ENCODE data around the gene RAET1E. TPM values are rescaled to one million over a fixed set of nuclear protein-coding genes. Genes with fewer than 3 reads are reported as not detected.
A peak's percentile ranks its signal among the peaks of the same experiment; 100 is the strongest.

RAET1E gene
- total and polyA plus RNA-seq, 2 experiments from 2014 or later = 8.1 to 10.4 TPM

DNA sequence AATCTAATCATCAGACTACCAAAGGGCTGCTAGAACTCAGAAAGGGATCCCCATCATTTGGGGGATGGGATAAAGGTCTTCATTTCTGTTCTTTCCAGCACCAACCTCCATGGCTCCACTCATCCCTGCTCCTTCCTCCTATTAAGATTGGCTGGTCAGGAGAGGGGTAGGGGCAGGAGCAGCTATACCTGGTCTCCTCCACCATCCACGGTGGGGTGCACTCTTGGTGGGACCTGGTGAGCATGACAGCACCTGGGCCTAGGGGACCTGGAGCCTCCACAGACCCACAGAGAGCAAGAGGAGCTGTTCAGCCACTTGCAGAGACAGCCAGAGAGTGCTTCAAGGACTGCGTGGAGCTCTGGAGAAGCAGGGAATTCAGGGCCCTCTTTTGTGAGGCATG lies 37.8 kb upstream of the RAET1E start:
- TF ChIP-seq EZH2phosphoT487 (IDR thresholded peaks at IDR 0.05; ENCODE audit: insufficient read depth, low read depth) (no peak), EZH2 (IDR thresholded peaks at IDR 0.05; ENCODE audit: insufficient read depth, poor library complexity, severe bottlenecking) (no peak)
- in situ Hi-C loops (cut with MboI) = loop anchor here (10.0 kb wide), 1 partner anchor 79 kb away; no protein-coding TSS in a partner anchor
- Histone ChIP-seq H3K79me2 (ENCODE audit: insufficient read depth) (no peaks in the 10 kb centered on the region), H3K27me3 (replicated peaks; ENCODE audit: insufficient read depth) (no peaks in the 10 kb centered on the region), H3K9me3 (ENCODE audit: low read depth) (no peaks in the 10 kb centered on the region), H2AFZ (peak overlapping the region; percentile 59), H3F3A (ENCODE audit: insufficient read depth) (peaks cover 17% of the 10 kb centered on the region), H3K4me3 (no peak overlapping the region), H4K20me1 (ENCODE audit: insufficient read depth) (no peaks in the 10 kb centered on the region), H3K27ac (no peak overlapping the region), H3K4me1 (ENCODE audit: insufficient read depth) (0 out of 2 replicates have a peak, but pooled peaks cover 5% of the 10 kb centered on the region), H3K36me3 (ENCODE audit: low read depth) (no peaks in the 10 kb centered on the region), H3K9me2 (ENCODE audit: insufficient read depth) (no peaks in the 10 kb centered on the region), H3K4me2 (ENCODE audit: unreplicated experiment) (no peak overlapping the region), H3K9ac (peak overlapping the region; percentile 14; the same call in 1 of the 2 replicates)
- DNase-seq = no peak
- WGBS, 2 experiments (ENCODE audit: low coverage in 1 of 2, low lambda C conversion rate in 2 of 2, missing lambda C conversion rate in 2 of 2) = 81 to 84% methylated on average over 2 of the region's 2 CpGs

DNA sequence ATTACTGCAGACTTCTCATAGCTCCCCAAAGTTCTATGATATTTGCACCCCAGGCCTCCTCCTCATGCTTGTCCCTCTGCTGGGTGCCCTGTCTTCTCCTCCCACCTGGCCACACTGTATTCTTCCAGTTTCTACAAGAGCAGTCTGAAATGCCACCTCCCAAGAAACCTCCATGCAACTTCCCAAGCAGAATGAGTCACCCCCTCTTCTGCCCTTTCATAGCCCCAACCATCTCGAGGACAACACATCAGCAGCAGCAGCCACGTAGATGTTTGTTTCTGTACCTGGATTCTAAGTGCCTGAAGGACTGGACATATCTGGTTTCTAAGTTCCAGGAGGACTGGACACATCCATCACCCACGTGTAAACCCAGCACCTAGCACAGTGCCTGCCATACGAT lies 37.3 kb upstream of the RAET1E start:
- Histone ChIP-seq H3K9me2 (ENCODE audit: insufficient read depth) (no peaks in the 10 kb centered on the region), H3K9ac (peak overlapping the region; percentile 14; the same call in 1 of the 2 replicates), H3F3A (ENCODE audit: insufficient read depth) (peaks cover 17% of the 10 kb centered on the region), H4K20me1 (ENCODE audit: insufficient read depth) (no peaks in the 10 kb centered on the region), H3K27ac (no peak overlapping the region), H3K4me1 (ENCODE audit: insufficient read depth) (0 out of 2 replicates have a peak, but pooled peaks cover 5% of the 10 kb centered on the region), H2AFZ (peak overlapping the region; percentile 59), H3K27me3 (replicated peaks; ENCODE audit: insufficient read depth) (0 out of 2 replicates have a peak, but pooled peaks cover 4% of the 10 kb centered on the region), H3K79me2 (ENCODE audit: insufficient read depth) (no peaks in the 10 kb centered on the region), H3K36me3 (ENCODE audit: low read depth) (no peaks in the 10 kb centered on the region), H3K9me3 (ENCODE audit: low read depth) (no peaks in the 10 kb centered on the region), H3K4me3 (no peak overlapping the region), H3K4me2 (ENCODE audit: unreplicated experiment) (no peak overlapping the region)
- DNase-seq = peak; percentile 91
- 34 to 41% methylated on average over 4 of the region's 4 CpGs for WGBS, 2 experiments (ENCODE audit: low coverage in 1 of 2, low lambda C conversion rate in 2 of 2, missing lambda C conversion rate in 2 of 2)
- TF ChIP-seq EZH2 (IDR thresholded peaks at IDR 0.05; ENCODE audit: insufficient read depth, poor library complexity, severe bottlenecking) = no peak
- TF ChIP-seq EZH2phosphoT487 (IDR thresholded peaks at IDR 0.05; ENCODE audit: insufficient read depth, low read depth) = no peak
- in situ Hi-C loops (cut with MboI) = loop anchor here (10.0 kb wide), 1 partner anchor 80 kb away; no protein-coding TSS in a partner anchor

- H3K27ac ChIP-seq = no peak overlapping the region
- WGBS, 2 experiments (ENCODE audit: low coverage in 1 of 2, low lambda C conversion rate in 2 of 2, missing lambda C conversion rate in 2 of 2) = 35 to 37% methylated on average over 11 of the region's 11 CpGs
- no peaks in the 10 kb centered on the region for H3K79me2 ChIP-seq (ENCODE audit: insufficient read depth)
- H2AFZ ChIP-seq = no peak overlapping the region
- H3F3A ChIP-seq (ENCODE audit: insufficient read depth) = peaks cover 17% of the 10 kb centered on the region
- peak; percentile 89 for DNase-seq
- H3K4me2 ChIP-seq (ENCODE audit: unreplicated experiment) = no peak overlapping the region
- TF ChIP-seq EZH2phosphoT487 (IDR thresholded peaks at IDR 0.05; ENCODE audit: insufficient read depth, low read depth) (no peak), EZH2 (IDR thresholded peaks at IDR 0.05; ENCODE audit: insufficient read depth, poor library complexity, severe bottlenecking) (no peak)
- in situ Hi-C loops (cut with MboI) = loop anchor here (10.0 kb wide), 1 partner anchor 80 kb away; no protein-coding TSS in a partner anchor
- no peaks in the 10 kb centered on the region for H3K9me3 ChIP-seq (ENCODE audit: low read depth)
- H4K20me1 ChIP-seq (ENCODE audit: insufficient read depth) = no peaks in the 10 kb centered on the region
- H3K9me2 ChIP-seq (ENCODE audit: insufficient read depth) = no peaks in the 10 kb centered on the region
- H3K27me3 ChIP-seq (replicated peaks; ENCODE audit: insufficient read depth) = 0 out of 2 replicates have a peak, but pooled peaks cover 4% of the 10 kb centered on the region
- 0 out of 2 replicates have a peak, but pooled peaks cover 5% of the 10 kb centered on the region for H3K4me1 ChIP-seq (ENCODE audit: insufficient read depth)
- no peak overlapping the region for H3K4me3 ChIP-seq
- H3K36me3 ChIP-seq (ENCODE audit: low read depth) = no peaks in the 10 kb centered on the region
- H3K9ac ChIP-seq = no peak overlapping the region
These were observed 36.6 kb upstream of the RAET1E start for GRCh38 chr6:149934249-149935156.

- no peaks in the 10 kb centered on the region for H3K79me2 ChIP-seq (ENCODE audit: insufficient read depth)
- H3K27ac ChIP-seq = no peak overlapping the region
- DNase-seq = no peak
- no peaks in the 10 kb centered on the region for H3K9me3 ChIP-seq (ENCODE audit: low read depth)
- 0 out of 2 replicates have a peak, but pooled peaks cover 8% of the 10 kb centered on the region for H3K27me3 ChIP-seq (replicated peaks; ENCODE audit: insufficient read depth)
- peaks cover 17% of the 10 kb centered on the region for H3F3A ChIP-seq (ENCODE audit: insufficient read depth)
- H3K36me3 ChIP-seq (ENCODE audit: low read depth) = no peaks in the 10 kb centered on the region
- H3K9me2 ChIP-seq (ENCODE audit: insufficient read depth) = no peaks in the 10 kb centered on the region
- no peaks in the 10 kb centered on the region for H4K20me1 ChIP-seq (ENCODE audit: insufficient read depth)
- no peak overlapping the region for H3K4me2 ChIP-seq (ENCODE audit: unreplicated experiment)
- H3K4me1 ChIP-seq (ENCODE audit: insufficient read depth) = no peaks in the 10 kb centered on the region
- H3K4me3 ChIP-seq = no peak overlapping the region
- H3K9ac ChIP-seq = no peak overlapping the region
- TF ChIP-seq EZH2 (IDR thresholded peaks at IDR 0.05; ENCODE audit: insufficient read depth, poor library complexity, severe bottlenecking) (no peak), EZH2phosphoT487 (IDR thresholded peaks at IDR 0.05; ENCODE audit: insufficient read depth, low read depth) (no peak)
- in situ Hi-C loops (cut with MboI) = loop anchor here (10.0 kb wide), 1 partner anchor 81 kb away; no protein-coding TSS in a partner anchor
- 31 to 33% methylated on average over 3 of the region's 3 CpGs for WGBS, 2 experiments (ENCODE audit: low coverage in 1 of 2, low lambda C conversion rate in 2 of 2, missing lambda C conversion rate in 2 of 2)
- H2AFZ ChIP-seq = no peak overlapping the region
These were observed 35.5 kb upstream of the RAET1E start for GRCh38 chr6:149933461-149933860.
